GM18520 (cell line): ENCODE measurements around the gene TXNL1.
A peak's percentile ranks its signal among the peaks of the same experiment; 100 is the strongest.
"Not testable (repeated sequence)": the region's sequence is repeated elsewhere in the genome, so short reads cannot be mapped to it uniquely, and the experiment has no call there.

Source experiments
- ATAC-seq: cut with Tn5 transposase; IDR thresholded peaks from one replicate; pipeline ENCODE4 v1.9.1; 2021; ENCODE audit not compliant: unreplicated experiment

The TXNL1 gene

GRCh38 chr18:56638232-56639103 lies at the start of gene TXNL1:
Gene TXNL1 (minus strand): TSS chr18:56638592. CDS start chr18:56638440, 152 bp downstream.
- peak; percentile 92 for ATAC-seq

- no peak for ATAC-seq
Measured at GRCh38 chr18:56684277-56684676, 45.9 kb upstream of the TXNL1 start.

DNA sequence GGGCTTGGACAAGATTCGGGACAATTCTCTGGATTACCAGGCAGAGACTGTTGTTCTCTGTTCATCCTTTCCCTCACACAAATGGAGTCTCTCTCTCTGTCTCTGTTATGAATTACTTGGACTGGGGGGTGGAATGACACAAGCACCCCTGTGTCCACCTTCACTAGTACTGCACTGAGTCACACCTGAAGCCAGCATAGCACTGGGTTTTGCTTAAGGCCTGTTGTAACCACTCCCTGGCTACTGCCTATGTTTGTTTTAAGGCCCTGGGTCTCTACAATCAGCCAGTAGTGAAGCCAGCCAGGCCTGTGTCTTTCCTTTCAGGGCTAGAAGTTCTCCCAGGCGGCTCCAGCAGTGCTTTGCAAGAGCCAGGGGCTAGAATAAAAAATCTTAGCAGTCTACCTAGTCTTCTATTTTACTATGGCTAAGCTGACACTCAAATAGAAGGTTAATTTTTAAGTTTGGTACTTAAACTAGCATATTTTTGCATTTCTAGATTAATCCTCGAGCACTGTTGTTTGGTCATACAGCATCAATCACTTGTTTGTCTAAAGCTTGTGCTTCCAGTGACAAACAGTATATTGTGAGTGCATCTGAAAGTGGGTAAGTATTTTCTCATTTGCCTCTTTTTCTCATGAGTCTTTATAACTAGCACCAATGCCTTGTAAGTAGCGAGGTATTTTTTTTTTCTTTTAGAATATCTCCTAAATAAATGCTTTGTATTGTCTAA lies 40.6 kb upstream of the TXNL1 start:
- no peak for ATAC-seq

DNA sequence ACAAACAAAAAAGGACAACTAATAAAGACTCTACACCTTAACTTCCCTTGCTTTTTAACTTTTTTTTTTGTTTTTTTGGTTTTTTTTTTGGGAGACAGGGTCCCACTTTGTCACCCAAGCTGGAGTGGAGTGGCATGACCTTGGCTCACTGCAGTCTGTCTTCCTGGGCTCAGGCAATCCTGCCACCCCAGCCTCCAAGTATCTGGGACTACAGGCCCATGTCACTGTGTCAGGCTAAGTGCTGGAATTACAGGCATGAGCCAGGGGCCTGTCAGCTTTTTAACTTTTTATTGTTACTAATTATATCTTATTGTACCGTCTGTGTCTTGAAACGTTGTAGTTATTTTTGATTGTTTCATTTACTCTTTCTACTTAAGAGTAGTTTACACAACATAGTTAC lies 38.2 kb upstream of the TXNL1 start:
- no peak for ATAC-seq

DNA sequence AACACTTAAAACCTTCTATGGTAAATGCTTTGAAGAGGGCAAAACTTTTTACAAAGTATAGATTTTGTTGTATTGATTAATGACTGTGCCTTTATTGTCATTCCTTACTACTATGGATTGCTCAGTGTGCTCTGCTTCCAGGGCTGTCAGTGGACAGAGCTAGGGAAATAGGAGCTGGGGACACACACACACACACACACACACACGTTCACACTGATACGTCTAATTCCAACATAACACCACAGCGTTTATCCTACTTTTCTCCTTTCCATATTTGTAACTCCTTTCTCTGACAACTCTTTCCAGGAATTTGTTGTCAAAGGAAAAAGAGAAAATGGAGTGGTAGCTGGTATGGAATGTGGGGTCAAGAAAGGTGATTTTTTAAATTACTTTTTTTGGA lies 34.6 kb upstream of the TXNL1 start:
- no peak for ATAC-seq

- no peak for ATAC-seq
Measured at GRCh38 chr18:56672391-56672790, 34.0 kb upstream of the TXNL1 start.

GRCh38 chr18:56662902-56663301 lies 24.5 kb upstream of the TXNL1 start:
- no peak for ATAC-seq

DNA sequence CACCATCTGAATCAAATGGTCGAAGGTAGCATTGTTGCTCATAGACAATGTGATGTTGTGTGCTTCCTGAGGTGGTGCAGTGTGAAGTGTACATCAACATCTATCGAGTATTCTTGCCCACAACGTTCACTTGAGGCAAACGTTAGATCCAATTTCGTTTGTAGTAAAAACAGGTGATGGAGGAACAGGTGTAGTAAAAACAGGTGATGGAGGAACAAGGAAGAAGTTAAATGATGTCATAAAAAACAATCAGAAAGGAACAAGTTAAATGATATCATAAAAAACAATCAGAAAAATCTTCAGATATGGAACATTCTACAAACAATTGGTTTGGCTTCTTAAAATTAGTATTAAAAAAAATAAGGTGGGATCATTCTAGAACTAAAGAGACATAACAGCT lies 24.1 kb upstream of the TXNL1 start:
- ATAC-seq, result no peak

DNA sequence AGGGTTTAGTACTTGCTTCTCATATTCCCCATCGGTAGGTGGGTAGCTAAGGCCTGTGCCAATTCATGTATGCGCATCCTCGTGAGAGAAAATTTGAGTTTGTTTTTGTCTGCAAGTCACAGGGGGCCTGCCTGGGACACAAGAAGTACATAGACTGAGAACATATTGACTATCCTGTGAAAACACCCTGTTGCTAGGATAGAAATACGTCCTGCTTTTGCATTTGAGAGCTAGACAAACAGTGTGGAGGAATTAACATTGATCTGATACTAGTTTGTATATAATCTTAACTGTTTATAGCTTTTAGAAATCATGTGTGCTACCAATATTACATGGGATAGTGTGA lies 23.6 kb upstream of the TXNL1 start:
- no peak for ATAC-seq

GRCh38 chr18:56661360-56662062 lies 23.1 kb upstream of the TXNL1 start:
- no peak for ATAC-seq

DNA sequence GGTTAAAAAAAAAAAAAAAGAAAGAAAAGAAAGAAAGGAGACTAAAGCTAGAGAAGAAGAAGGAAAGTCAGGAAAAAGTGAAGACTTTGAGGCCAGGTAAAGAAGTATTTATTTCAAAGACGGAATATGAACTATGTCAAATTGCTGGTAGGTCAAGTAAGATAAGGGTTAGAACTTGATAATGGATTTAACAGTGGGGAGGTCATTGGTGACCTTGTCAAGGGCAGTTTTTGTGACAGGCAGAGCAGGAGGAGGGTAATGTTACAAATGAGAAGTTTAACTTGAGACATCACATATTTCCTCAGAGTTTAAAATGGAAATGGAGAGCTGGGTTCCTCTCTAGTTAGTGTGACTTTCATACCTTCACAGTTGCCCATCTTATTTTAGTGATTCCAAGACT lies 22.3 kb upstream of the TXNL1 start:
- no peak for ATAC-seq

GRCh38 chr18:56659111-56659510 lies 20.7 kb upstream of the TXNL1 start:
- ATAC-seq, result no peak

DNA sequence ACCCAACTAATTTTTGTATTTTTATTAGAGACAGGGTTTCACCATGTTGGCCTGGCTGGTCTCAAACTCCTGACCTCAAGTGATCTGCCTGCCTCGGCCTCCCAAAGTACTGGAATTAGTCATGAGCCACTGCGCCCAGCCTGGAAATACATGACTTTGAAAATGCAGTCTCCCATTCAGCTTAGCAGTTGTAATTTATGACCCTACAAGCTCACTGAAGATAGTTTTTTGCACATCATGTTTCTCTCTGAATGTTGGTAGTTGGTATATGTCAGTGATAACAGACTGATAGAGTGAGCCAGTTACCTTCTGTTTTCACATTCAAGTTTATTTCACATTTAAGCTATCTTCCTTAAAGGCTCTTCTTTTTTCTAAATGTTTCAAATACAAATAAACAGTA lies 19.9 kb upstream of the TXNL1 start:
- ATAC-seq, result no peak

DNA sequence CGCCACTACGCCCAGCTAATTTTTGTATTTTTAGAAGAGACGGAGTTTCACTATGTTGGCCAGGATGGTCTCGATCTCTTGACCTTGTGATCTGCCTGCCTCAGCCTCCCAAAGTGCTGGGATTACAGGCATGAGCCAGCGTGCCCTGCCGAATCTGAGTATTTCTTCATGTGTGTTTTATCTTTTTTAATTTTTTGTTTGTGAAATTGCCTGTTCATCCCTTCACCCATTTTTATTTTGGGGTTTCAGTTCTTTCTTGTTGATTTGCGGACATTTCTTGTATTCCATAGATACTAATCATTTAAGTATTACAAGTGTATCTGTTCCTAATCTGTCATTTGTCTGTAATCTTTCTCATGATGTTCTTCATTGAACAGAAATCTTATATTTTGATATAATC lies 15.9 kb upstream of the TXNL1 start:
- ATAC-seq, result not testable (repeated sequence)

DNA sequence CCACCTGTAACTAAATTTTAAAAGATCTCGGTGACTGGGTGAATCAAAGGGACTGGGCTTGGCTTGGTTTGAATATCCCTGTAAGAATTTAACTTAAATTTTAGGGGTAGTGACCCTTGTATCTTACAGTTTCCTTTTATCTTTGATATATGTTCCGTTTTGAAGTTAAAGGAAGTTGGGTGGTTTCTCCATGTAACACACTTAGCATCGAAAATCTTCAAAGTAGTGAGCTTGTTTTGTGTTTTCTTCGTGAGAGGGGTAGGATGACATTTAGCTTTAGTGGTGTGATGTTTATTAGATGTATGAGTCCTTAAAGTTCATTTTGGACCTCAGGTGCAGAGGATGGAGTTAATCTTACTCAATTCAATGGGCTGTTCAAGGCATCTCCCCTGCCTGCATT lies 14.4 kb upstream of the TXNL1 start:
- ATAC-seq, result no peak

- ATAC-seq, result no peak
Measured at GRCh38 chr18:56651771-56652092, 13.3 kb upstream of the TXNL1 start.

- peak; percentile 95 for ATAC-seq
Measured at GRCh38 chr18:56650944-56651770, 12.8 kb upstream of the TXNL1 start, which contains the start of gene WDR7. Gene WDR7 (plus strand): TSS chr18:56651359. CDS start chr18:56672516, 21,157 bp downstream.

DNA sequence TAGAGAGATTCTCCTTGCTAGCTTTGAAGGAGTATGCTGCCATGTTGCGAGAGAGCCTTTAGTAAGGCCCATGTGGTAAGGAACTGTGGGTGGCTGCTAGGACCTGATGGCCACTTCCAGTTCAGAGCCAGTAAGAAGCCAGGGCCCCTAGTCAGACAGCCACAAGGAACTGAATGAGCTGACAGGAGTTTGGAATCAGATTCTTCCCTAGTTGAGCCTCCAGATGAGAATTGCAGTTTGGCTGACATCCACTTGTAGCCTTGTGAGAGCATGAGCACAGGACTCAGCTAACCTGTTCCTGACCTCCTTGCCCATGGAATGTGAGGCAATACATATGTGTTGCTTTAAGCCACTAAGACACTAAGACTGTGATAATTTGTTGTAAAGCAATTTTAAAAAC lies 11.6 kb upstream of the TXNL1 start:
- no peak for ATAC-seq

DNA sequence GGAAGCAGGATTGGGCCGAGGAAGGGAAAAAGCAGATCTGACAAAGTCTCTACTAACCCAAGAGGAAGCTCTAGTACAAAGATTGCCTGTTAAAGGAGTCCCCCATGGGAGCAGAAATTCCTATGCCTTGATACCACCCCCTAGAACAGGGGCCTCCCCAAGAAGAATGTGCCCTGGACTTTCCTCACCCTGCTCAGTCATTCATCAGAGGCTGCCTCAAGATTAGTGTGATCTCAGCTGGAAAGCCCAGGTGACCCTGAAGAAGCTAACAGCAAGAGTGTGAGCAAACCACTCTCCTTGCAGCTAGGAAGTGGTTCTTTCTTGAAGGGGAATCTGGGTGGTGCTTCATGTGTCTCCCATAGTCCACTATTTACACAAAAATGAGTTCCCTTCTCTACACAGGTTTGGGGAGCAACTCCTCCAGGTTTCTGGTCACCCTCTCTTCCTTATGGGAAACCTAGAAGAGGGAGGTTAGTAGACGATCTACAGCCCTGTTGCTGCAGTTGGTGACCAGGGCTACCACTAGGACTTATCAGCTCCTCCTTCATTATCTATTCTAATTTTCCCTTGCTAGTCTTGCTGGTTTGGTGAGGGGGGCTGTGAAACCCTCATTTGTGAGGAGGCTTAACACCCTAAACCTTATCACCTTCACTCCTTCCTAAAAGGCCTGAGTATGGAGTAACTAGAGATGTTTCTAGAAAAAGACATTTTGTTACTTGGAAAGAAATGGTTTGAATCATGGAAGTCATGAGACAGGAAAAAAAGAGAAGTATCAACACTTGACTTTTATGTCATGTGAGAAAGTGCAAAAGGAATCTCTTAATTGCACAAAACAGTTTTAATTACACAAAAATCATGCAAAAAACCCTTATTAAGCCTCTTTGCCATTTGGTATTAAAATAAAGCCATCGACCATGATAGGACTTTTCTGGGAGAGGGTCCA lies 9.8 kb upstream of the TXNL1 start:
- no peak for ATAC-seq

- ATAC-seq, result no peak
Measured at GRCh38 chr18:56647071-56647470, 8.7 kb upstream of the TXNL1 start.
